DMS153 treated with DMSO at 0.1 percent for 48 hours (cell line): ENCODE measurements around the gene NLRP12.
"Not testable (repeated sequence)": the region's sequence is repeated elsewhere in the genome, so short reads cannot be mapped to it uniquely, and the experiment has no call there.

Experiments
- DNase-seq: peaks from one replicate; lab custom pipeline; 2025; ENCODE audit not compliant: unreplicated experiment; lab: John Stamatoyannopoulos, UW

Gene NLRP12, protein sequence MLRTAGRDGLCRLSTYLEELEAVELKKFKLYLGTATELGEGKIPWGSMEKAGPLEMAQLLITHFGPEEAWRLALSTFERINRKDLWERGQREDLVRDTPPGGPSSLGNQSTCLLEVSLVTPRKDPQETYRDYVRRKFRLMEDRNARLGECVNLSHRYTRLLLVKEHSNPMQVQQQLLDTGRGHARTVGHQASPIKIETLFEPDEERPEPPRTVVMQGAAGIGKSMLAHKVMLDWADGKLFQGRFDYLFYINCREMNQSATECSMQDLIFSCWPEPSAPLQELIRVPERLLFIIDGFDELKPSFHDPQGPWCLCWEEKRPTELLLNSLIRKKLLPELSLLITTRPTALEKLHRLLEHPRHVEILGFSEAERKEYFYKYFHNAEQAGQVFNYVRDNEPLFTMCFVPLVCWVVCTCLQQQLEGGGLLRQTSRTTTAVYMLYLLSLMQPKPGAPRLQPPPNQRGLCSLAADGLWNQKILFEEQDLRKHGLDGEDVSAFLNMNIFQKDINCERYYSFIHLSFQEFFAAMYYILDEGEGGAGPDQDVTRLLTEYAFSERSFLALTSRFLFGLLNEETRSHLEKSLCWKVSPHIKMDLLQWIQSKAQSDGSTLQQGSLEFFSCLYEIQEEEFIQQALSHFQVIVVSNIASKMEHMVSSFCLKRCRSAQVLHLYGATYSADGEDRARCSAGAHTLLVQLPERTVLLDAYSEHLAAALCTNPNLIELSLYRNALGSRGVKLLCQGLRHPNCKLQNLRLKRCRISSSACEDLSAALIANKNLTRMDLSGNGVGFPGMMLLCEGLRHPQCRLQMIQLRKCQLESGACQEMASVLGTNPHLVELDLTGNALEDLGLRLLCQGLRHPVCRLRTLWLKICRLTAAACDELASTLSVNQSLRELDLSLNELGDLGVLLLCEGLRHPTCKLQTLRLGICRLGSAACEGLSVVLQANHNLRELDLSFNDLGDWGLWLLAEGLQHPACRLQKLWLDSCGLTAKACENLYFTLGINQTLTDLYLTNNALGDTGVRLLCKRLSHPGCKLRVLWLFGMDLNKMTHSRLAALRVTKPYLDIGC

GRCh38 chr19:53824134-53824611 lies at the start of gene NLRP12:
TSS of gene NLRP12 (minus strand) at chr19:53824314. CDS start at chr19:53824174, 140 bp downstream.
- no peak for DNase-seq

GRCh38 chr19:53872762-53873161 lies 48.6 kb upstream of the NLRP12 start:
- DNase-seq = no peak

DNA sequence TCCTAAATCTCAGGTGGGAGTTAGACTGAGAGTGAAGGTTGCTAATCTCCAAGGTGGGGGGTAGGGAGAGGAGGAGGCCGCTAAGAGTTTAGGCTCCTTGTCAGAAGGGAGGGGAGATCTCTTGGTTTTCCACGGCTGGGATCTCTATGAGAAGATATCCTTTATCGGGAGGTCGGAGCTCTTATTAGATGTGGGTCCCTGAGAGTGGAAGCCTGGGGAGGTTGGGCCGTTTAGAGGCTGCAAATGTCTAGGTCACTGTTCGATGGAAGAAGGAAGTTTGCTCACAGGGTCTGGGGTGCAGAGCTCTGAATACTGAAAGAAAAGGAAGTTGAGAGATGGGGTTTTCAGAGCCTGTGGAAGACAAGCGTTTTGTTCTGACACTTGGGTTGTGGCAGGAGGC lies 47.3 kb upstream of the NLRP12 start:
- no peak for DNase-seq

- DNase-seq = no peak
These were observed 46.4 kb upstream of the NLRP12 start for GRCh38 chr19:53870485-53870844.

DNA sequence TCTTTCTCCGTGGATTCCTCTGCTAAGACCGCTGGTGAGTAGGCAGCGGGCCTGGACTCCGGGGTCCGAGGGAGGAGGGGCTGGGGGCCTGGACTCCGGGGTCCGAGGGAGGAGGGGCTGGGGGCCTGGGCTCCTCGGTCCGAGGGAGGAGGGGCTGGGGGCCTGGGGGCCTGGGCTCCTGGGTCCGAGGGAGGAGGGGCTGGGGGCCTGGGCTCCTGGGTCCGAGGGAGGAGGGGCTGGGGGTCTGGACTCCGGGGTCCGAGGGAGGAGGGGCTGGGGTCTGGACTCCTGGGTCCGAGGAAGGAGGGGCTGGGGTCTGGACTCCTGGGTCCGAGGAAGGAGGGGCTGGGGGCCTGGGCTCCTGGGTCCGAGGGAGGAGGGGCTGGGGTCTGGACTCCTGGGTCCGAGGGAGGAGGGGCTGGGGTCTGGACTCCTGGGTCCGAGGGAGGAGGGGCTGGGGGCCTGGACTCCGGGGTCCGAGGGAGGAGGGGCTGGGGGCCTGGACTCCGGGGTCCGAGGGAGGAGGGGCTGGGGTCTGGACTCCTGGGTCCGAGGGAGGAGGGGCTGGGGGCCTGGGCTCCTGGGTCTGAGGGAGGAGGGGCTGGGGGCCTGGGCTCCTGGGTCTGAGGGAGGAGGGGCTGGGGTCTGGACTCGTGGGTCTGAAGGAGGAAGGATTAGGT lies 45.8 kb upstream of the NLRP12 start:
- DNase-seq = not testable (repeated sequence)

DNA sequence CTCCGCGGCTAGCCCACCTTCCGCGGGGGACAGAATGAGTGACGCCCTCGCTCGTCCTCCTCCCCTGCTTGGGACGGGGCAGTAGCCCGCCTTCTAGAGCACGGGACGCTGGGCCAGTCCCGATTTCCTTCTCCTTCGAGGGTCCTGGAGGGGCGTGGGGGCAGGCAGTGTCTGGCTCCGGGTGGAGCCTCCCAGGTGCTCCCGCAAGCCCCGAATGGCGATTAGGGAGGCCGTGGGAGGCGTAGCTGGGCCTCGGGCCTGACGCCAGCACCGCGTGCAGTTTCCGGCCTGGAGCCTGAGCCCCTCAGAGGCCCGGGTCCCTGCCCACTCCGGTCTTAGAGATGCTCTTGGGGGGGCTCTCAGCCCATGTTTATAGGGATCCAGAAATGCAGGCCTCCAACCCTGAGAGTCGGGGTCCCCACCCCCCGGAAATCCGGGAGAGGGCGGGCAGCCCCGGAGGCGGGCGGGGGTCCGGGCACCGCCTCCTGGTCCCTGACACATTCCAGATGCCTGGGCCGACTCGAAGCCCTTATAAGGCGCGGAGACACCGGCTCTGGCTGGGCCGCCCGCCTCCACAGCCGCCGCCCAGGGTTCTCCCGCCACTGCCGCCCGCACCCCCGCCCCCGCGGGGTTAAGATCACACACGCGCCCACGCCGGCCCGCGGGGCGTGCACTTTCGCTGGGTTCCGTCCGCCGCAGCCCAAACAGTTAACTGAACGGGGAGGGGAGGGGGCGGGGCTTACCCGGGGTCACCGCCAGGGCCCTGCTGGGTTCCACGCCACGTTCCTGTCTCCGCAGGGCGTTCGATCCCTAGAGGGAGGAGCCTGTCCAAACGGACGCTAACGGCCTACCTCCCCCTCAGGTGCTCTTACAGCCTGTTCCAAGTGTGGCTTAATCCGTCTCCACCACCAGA lies 45.0 kb upstream of the NLRP12 start:
- DNase-seq = peak; percentile 13

- DNase-seq = no peak
These were observed 44.2 kb upstream of the NLRP12 start for GRCh38 chr19:53868091-53868891.

- DNase-seq = peak; percentile 69
These were observed 43.3 kb upstream of the NLRP12 start, which contains the start of gene MYADM for GRCh38 chr19:53867225-53868090. TSS of gene MYADM (plus strand) at chr19:53867883. CDS start at chr19:53873530, 5,647 bp downstream.

DNA sequence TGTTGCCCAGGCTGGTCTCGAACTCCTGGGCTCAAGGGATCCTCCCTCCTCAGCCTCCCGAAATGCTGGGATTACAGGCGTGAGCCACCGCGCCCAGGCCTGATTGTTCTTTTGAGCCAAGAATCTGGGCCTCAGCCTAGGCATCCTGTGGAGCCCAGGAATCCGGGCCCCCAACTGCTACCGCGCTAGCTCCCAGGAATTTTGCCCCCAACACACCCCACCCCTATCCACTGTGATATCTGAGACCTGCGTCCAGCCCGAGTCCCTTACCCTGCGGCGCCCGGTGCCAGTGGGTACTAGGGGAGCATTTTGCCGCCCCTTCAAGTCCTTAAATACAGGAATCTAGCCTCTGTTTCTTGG lies 42.7 kb upstream of the NLRP12 start:
- no peak for DNase-seq

DNA sequence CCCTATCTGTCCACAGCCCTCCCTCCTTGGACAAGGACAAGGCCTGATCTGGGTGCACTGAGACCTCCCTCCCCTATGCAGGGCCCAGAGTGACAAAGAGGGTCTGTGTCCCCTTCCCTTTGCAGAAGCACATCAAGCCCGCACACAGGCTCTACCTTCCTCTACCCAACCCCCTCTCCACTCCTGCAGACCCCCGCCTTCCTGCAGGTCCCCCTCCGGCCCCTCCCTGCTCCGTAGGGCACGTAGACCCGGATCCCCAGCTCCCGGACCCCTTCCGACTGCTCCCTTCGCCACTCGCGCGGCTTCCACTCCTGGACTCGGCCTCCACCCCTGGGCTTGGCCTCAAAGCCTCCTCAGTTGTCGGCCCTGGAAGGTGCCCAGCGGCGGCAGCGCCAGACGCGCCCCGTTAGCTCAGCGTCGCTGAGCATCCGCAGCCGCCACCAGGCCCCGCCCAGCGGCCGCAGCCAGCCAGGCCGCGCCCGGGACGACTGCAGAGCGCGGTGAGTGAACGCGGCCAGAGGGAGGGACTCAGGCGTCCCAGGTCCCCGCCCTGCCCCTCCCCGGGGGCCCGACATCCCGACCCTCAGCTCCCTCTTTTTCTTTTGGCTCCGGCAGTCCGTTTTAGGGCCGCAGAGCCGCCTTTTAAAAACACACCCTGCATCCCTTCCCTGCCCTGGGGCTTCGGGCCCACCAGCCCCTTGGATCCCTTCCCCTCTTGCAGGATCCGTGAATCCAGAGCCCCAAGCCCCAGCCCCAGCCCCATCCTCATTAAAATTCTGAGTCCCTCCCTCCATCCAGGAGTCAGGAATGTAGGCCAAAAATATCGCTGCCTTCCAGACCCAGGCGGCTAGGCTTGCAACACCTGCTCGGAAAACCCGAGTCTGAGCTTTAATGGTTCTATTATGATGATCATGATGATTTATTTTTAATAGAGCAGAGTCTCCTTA lies 42.1 kb upstream of the NLRP12 start:
- DNase-seq = peak; percentile 17

GRCh38 chr19:53865523-53865917 lies 41.4 kb upstream of the NLRP12 start:
- no peak for DNase-seq

- peak; percentile 11 for DNase-seq
These were observed 40.3 kb upstream of the NLRP12 start for GRCh38 chr19:53864308-53864836.

GRCh38 chr19:53853707-53854106 lies 29.6 kb upstream of the NLRP12 start:
- no peak for DNase-seq

DNA sequence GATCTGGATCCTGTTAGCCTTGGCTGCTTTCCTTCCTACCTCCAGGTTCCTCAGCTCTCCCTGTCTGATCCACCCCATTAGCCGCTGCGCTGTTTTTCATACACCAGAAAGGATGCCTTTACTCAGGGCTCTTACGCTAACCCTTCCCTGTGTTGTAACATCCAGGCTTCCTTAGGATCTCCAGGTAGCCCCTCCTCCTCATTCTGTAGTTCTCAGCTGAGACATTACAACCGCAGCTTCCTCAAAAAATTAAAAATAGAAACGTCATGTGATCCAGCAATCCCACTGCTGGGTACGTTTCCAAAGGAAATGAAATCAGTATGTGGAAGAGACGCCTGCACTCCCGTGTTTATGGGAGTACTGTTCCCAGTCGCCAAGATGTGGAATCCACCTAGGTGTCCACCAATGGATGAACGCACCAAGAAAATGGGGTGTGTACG lies 25.1 kb upstream of the NLRP12 start:
- DNase-seq = no peak

DNA sequence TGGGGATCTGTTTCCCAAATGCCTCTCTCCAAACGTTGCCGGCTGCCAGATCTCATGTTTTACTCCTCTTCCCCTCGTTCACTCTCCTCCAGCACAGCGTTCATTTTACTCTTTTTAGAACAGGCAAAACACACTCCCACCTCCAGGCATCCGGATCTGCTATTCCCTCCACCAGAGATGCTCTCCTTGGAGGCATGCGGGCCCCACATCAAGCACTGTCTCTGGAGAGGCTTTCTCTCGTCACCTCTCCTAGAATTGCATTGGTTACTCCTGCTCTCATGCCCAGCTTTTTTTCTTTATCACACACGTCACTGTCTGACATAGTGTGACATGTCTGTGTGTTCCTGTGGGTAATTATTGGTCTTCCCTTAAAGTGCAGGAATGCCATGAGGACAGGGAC lies 23.4 kb upstream of the NLRP12 start:
- no peak for DNase-seq

DNA sequence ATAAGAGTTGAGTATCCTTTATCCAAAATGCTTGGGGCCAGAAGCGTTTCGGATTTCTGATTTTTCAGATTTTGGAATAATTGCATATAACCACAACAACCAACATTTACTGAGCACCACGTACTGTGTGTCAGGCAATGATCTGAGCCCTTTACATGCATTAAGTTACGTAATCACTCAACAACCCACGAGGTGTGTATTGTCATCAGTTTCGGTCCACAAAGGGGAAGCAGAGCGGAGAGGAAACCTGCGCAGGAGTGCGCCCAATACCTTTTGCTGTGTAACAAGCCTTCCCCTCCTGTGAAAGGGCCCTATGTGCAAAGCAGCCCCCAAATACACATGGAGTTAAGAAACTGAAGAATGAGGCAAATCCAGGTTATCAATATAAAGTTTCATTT lies 20.7 kb upstream of the NLRP12 start:
- no peak for DNase-seq

GRCh38 chr19:53840914-53841313 lies 16.8 kb upstream of the NLRP12 start:
- DNase-seq = not testable (repeated sequence)
